Testis (tissue), 3 donors: ENCODE results near the gene RBM33. TPM values are rescaled to one million over a fixed set of nuclear protein-coding genes. Genes with fewer than 3 reads are reported as not detected.

Experiments used
- DNase-seq: peaks from one replicate; pipeline ENCODE4 v3.0.0-alpha.2; 2019
- H3K27ac ChIP-seq, 2 donors: fragments of 200-600 bp; sonication (generic); one replicate each; pipeline ENCODE4 v1.5.1; 2019
- H3K27me3 ChIP-seq: fragments of 200-600 bp; sonication (generic); one replicate; pipeline ENCODE4 v1.5.1; 2019
- H3K36me3 ChIP-seq: fragments of 200-600 bp; sonication (generic); one replicate; pipeline ENCODE4 v1.5.1; 2017; ENCODE audit warnings: low read depth; ENCODE audit errors: missing control alignments
- H3K4me1 ChIP-seq: fragments of 200-600 bp; sonication (generic); one replicate; pipeline ENCODE4 v1.5.1; 2019
- H3K4me3 ChIP-seq, 2 donors: fragments of 200-600 bp; sonication (generic); one replicate each; pipeline ENCODE4 v1.5.1; 2017 to 2019
- H3K9me3 ChIP-seq: fragments of 200-600 bp; sonication (generic); one replicate; pipeline ENCODE4 v1.5.1; 2017
- CTCF ChIP-seq, 3 experiments: fragments of 450-650 bp in 2 of 3; fragments of 200-600 bp in 1 of 3; sonication (generic) in 1 of 3; IDR thresholded peaks; one replicate each; pipeline ENCODE4 v1.5.1; 2016 to 2019; ENCODE audit warnings: antibody characterized with exemption in 3 of 3, mild to moderate bottlenecking in 2 of 3, moderate library complexity in 1 of 3
- POLR2A ChIP-seq: fragments of 450-650 bp; IDR thresholded peaks from one replicate; pipeline ENCODE4 v1.6.1; 2017; ENCODE audit warnings: antibody characterized with exemption, mild to moderate bottlenecking, moderate library complexity
- WGBS, 2 donors: methylation state at CpG; one replicate each; pipeline ENCODE4 v1.1.5; 2018; 5-methylcytosine and 5-hydroxymethylcytosine counted together
- intact Hi-C: fragments of 100-400 bp; cut with DNase I; formaldehyde crosslinking; loops from one replicate; pipeline ENCODE4 v1.15.1; 2023; ENCODE audit warnings: low total_unique reads
- polyA plus RNA-seq: library from polyadenylated mRNA; stranded (reverse); fragments of 350-450 nt; fragmentation: Illumina TruSeq; extraction: RNeasy Lipid Tissue Mini Kit (QIAGEN cat#74804); gene quantifications from one replicate; pipeline ENCODE4 v1.2.3, GENCODE V29; 2014; ENCODE audit warnings: low read depth, low replicate concordance; ENCODE audit not compliant: insufficient read depth
- total RNA-seq, 2 donors: library from RNA; depleted of rRNA; stranded (reverse); fragments of >200 nt; gene quantifications; one replicate each; pipeline ENCODE4 v1.2.3, GENCODE V29; 2016

Gene RBM33
- total and polyA plus RNA-seq, 3 donors from 2014 or later = 27.3 to 104 (median 93.4) TPM

- Histone ChIP-seq H3K36me3 (no peaks in the 10 kb centered on the region), H3K27ac (no peak overlapping the region), H3K9me3 (no peaks in the 10 kb centered on the region), H3K4me3 (no peak overlapping the region), H3K4me1 (peaks cover 4% of the 10 kb centered on the region), H3K27me3 (no peaks in the 10 kb centered on the region)
- TF ChIP-seq CTCF (IDR thresholded peaks at IDR 0.05) (no peak), POLR2A (no peak)
- intact Hi-C loops = no loop called here
- WGBS, 2 donors = 90 to 100% methylated on average over 1 of the region's 1 CpG
- no peak for DNase-seq
Measured at GRCh38 chr7:155698633-155699032, 54.2 kb downstream of the RBM33 start.

DNA sequence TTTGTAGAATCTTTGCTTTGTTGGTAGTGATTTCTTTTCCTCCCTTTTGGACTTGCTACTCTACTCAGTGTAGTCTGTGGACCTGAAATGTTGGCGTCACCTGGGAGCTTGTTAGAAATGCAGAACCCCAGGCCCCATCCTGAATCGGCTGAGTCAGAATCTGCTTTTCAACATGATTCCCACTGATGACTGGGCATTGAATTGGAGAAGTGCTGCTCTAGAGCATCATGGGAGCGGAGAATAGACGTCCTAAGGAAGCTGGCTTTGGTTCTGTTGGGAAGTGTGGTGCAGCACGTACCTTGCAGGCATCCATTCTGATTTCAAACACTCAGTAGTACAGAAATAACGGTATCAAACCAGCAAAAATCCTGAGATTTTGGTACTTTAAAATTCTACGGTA lies 54.7 kb downstream of the RBM33 start:
- peaks cover 4% of the 10 kb centered on the region for H3K4me1 ChIP-seq
- intact Hi-C loops = no loop called here
- no peaks in the 10 kb centered on the region for H3K27me3 ChIP-seq
- no peak overlapping the region for H3K4me3 ChIP-seq
- H3K27ac ChIP-seq = no peak overlapping the region
- no peaks in the 10 kb centered on the region for H3K9me3 ChIP-seq
- no peak for DNase-seq
- whole genome bisulfite sequencing, 2 donors = 91 to 95% methylated on average over 7 of the region's 7 CpGs
- no peaks in the 10 kb centered on the region for H3K36me3 ChIP-seq
- TF ChIP-seq POLR2A (no peak), CTCF (IDR thresholded peaks at IDR 0.05) (no peak)

DNA sequence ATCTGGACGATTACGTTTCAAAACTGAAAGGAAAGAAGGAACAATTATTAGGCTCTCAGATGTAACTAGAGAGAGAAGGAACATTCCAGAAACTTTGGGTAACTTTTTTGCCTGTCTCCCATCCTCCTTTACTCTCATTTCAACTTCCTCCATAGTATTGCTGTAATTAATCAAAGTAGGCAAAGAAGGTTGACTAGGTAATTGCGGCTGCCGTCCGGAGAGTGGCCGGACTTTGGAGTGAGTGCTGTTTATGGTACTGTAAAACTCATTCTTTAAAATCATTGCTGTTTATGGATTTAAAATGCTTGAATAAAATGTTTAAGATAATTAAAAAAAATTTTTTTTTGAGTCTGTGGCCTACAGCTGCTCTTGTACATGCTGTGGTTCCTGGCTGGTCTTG lies 56.4 kb downstream of the RBM33 start:
- Histone ChIP-seq H3K27me3 (no peaks in the 10 kb centered on the region), H3K4me3 (no peak overlapping the region), H3K36me3 (no peaks in the 10 kb centered on the region), H3K27ac (no peak overlapping the region), H3K4me1 (peaks cover 4% of the 10 kb centered on the region), H3K9me3 (no peaks in the 10 kb centered on the region)
- WGBS, 2 donors = 94 to 95% methylated on average over 6 of the region's 6 CpGs
- no peak for DNase-seq
- intact Hi-C loops = no loop called here
- TF ChIP-seq POLR2A = no peak

GRCh38 chr7:155701972-155702544 lies 57.6 kb downstream of the RBM33 start:
- no peaks in the 10 kb centered on the region for H3K4me1 ChIP-seq
- WGBS, 2 donors = 93 to 98% methylated on average over 2 to 3 of the region's 3 CpGs
- H3K27me3 ChIP-seq = no peaks in the 10 kb centered on the region
- TF ChIP-seq POLR2A (no peak), CTCF (IDR thresholded peaks at IDR 0.05) (no peak)
- no peaks in the 10 kb centered on the region for H3K9me3 ChIP-seq
- DNase-seq = no peak
- intact Hi-C loops = no loop called here
- no peak overlapping the region for H3K27ac ChIP-seq
- H3K36me3 ChIP-seq = no peaks in the 10 kb centered on the region
- H3K4me3 ChIP-seq = no peak overlapping the region

GRCh38 chr7:155702616-155703015 lies 58.2 kb downstream of the RBM33 start:
- H3K36me3 ChIP-seq = no peaks in the 10 kb centered on the region
- WGBS, 2 donors = 83 to 100% methylated on average over 1 of the region's 1 CpG

More at GRCh38 chr7:155702616-155703015, 58.2 kb downstream of the RBM33 start:
- no peaks in the 10 kb centered on the region for H3K9me3 ChIP-seq
- no peaks in the 10 kb centered on the region for H3K27me3 ChIP-seq
- no peak for TF ChIP-seq POLR2A
- no peak for TF ChIP-seq CTCF (IDR thresholded peaks at IDR 0.05)
- no peak overlapping the region for H3K4me3 ChIP-seq
- no peak overlapping the region for H3K27ac ChIP-seq
- intact Hi-C loops = no loop called here
- no peaks in the 10 kb centered on the region for H3K4me1 ChIP-seq
- no peak for DNase-seq
